SU-DHL-6 (cell line): ENCODE results near the gene POLH.
"Not testable (repeated sequence)": the region's sequence is repeated elsewhere in the genome, so short reads cannot be mapped to it uniquely, and the experiment has no call there.

Source experiments
- H2AFZ ChIP-seq: fragments of 200-600 bp; sonication (generic); 2 replicates; pipeline ENCODE4 v1.6.1; 2014; ENCODE audit warnings: low read depth, mild to moderate bottlenecking, moderate library complexity, mixed read lengths, antibody characterized with exemption, low read length; ENCODE audit not compliant: severe bottlenecking
- H3F3A ChIP-seq: fragments of 200-600 bp; shearing (Covaris generic); 2 replicates; pipeline ENCODE4 v1.6.0; 2016; ENCODE audit warnings: antibody characterized with exemption, mild to moderate bottlenecking; ENCODE audit not compliant: insufficient read depth
- H3K27ac ChIP-seq: fragments of 200-600 bp; sonication (generic); 2 replicates; pipeline ENCODE4 v1.5.1; 2016; ENCODE audit warnings: low read depth, mild to moderate bottlenecking, low read length, moderate library complexity, mixed read lengths
- H3K27me3 ChIP-seq: fragments of 200-600 bp; sonication (generic), shearing (Covaris generic); 2 replicates; pipeline ENCODE4 v1.6.0; 2014; ENCODE audit warnings: mild to moderate bottlenecking, low read length
- H3K36me3 ChIP-seq: fragments of 200-600 bp; sonication (generic); 2 replicates; pipeline ENCODE4 v1.6.1; 2014; ENCODE audit warnings: mild to moderate bottlenecking, low read length, mixed read lengths
- H3K4me2 ChIP-seq: fragments of 300-600, 200-600 bp; shearing (Covaris generic), sonication (generic); 2 replicates; pipeline ENCODE4 v1.6.0; 2014; ENCODE audit warnings: low read length, low read depth, mild to moderate bottlenecking; ENCODE audit not compliant: poor library complexity, severe bottlenecking
- H3K4me3 ChIP-seq: fragments of 200-600 bp; sonication (generic); 2 replicates; pipeline ENCODE4 v1.5.1; 2014; ENCODE audit warnings: antibody characterized with exemption, low read length, mild to moderate bottlenecking, mixed read lengths; ENCODE audit not compliant: insufficient read depth, poor library complexity, severe bottlenecking
- H3K79me2 ChIP-seq: fragments of 200-600 bp; sonication (generic); 2 replicates; pipeline ENCODE4 v1.6.1; 2014; ENCODE audit warnings: mild to moderate bottlenecking, low read length, moderate library complexity; ENCODE audit not compliant: insufficient read depth
- H3K9ac ChIP-seq: fragments of 200-600 bp; sonication (generic); 2 replicates; pipeline ENCODE4 v1.7.0; 2014; ENCODE audit warnings: mild to moderate bottlenecking, low read length
- H3K9me2 ChIP-seq: fragments of 200-600 bp; sonication (generic); replicated peaks from 2 replicates; pipeline ENCODE4 v1.6.1; 2014; ENCODE audit warnings: low read length; ENCODE audit not compliant: insufficient read depth
- H3K9me3 ChIP-seq: fragments of 200-600 bp; sonication (generic); 2 replicates; pipeline ENCODE4 v1.6.1; 2014; ENCODE audit warnings: low read length, mixed read lengths; ENCODE audit not compliant: insufficient read depth
- H4K20me1 ChIP-seq: fragments of 200-600 bp; sonication (generic); 2 replicates; pipeline ENCODE4 v1.6.1; 2014; ENCODE audit warnings: low read depth, mild to moderate bottlenecking, antibody characterized with exemption, low read length, moderate library complexity, mixed read lengths
- EZH2phosphoT487 ChIP-seq: fragments of 200-600 bp; sonication (generic), shearing (Covaris generic); conservative IDR thresholded peaks from 2 replicates; pipeline ENCODE4 v1.6.1; 2018; ENCODE audit warnings: mild to moderate bottlenecking, antibody characterized with exemption, low read length, moderate library complexity, mixed read lengths
- TF ChIP-seq, protein P1 (sequence below): fragments of 200-600 bp; sonication (generic); IDR thresholded peaks from one replicate; pipeline ENCODE4 v1.5.1; 2017; ENCODE audit warnings: antibody characterized with exemption, mild to moderate bottlenecking, low read length, moderate library complexity; ENCODE audit not compliant: insufficient read depth, poor library complexity, severe bottlenecking

Gene POLH

GRCh38 chr6:43575772-43576551 is at the start of gene POLH, which contains the start of gene XPO5:
TSS of gene POLH (plus strand) at chr6:43576185. CDS start at chr6:43582320, 6,135 bp downstream.
TSS of gene XPO5 (minus strand) at chr6:43576038. CDS start at chr6:43575864, 174 bp downstream.
- H3K9ac ChIP-seq, result peak within 1 kb of the TSS; percentile 85
- H3F3A ChIP-seq, result peaks cover 37% of the 10 kb centered on the region
- peak within 1 kb of the TSS; percentile 77 for H3K4me2 ChIP-seq
- H3K27me3 ChIP-seq, result no peaks in the 10 kb centered on the region
- peaks cover 13% of the 10 kb centered on the region for H4K20me1 ChIP-seq
- no peaks in the 10 kb centered on the region for H3K9me3 ChIP-seq
- no peaks in the 10 kb centered on the region for H3K9me2 ChIP-seq
- H3K79me2 ChIP-seq, result peaks cover 74% of the 10 kb centered on the region
- peak within 1 kb of the TSS; percentile 63 for H2AFZ ChIP-seq
- TF ChIP-seq EZH2phosphoT487, result no peak
- TF ChIP-seq, protein P1, sequence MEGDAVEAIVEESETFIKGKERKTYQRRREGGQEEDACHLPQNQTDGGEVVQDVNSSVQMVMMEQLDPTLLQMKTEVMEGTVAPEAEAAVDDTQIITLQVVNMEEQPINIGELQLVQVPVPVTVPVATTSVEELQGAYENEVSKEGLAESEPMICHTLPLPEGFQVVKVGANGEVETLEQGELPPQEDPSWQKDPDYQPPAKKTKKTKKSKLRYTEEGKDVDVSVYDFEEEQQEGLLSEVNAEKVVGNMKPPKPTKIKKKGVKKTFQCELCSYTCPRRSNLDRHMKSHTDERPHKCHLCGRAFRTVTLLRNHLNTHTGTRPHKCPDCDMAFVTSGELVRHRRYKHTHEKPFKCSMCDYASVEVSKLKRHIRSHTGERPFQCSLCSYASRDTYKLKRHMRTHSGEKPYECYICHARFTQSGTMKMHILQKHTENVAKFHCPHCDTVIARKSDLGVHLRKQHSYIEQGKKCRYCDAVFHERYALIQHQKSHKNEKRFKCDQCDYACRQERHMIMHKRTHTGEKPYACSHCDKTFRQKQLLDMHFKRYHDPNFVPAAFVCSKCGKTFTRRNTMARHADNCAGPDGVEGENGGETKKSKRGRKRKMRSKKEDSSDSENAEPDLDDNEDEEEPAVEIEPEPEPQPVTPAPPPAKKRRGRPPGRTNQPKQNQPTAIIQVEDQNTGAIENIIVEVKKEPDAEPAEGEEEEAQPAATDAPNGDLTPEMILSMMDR, result no peak
- peaks cover 39% of the 10 kb centered on the region for H3K36me3 ChIP-seq
- peak within 1 kb of the TSS; percentile 72 for H3K4me3 ChIP-seq
- peak within 1 kb of the TSS; percentile 84 for H3K27ac ChIP-seq

GRCh38 chr6:43532201-43532600 is 43.8 kb upstream of the POLH start:
- Histone ChIP-seq H2AFZ (no peak overlapping the region), H3K36me3 (peaks cover 14% of the 10 kb centered on the region; the same call in 1 of the 2 replicates), H4K20me1 (no peaks in the 10 kb centered on the region), H3K4me3 (no peak overlapping the region), H3K9me3 (no peaks in the 10 kb centered on the region), H3F3A (peaks cover 4% of the 10 kb centered on the region; the same call in 1 of the 2 replicates), H3K4me2 (no peak overlapping the region), H3K79me2 (no peaks in the 10 kb centered on the region), H3K27ac (no peak overlapping the region), H3K27me3 (no peaks in the 10 kb centered on the region), H3K9ac (no peak overlapping the region), H3K9me2 (no peaks in the 10 kb centered on the region)
- TF ChIP-seq EZH2phosphoT487, result no peak
- TF ChIP-seq, protein P1, result no peak

- not testable (repeated sequence) for H2AFZ ChIP-seq, H3K9ac ChIP-seq, H3K27me3 ChIP-seq, H4K20me1 ChIP-seq, H3K4me2 ChIP-seq, H3K9me3 ChIP-seq, H3K9me2 ChIP-seq, H3F3A ChIP-seq, H3K27ac ChIP-seq, H3K79me2 ChIP-seq, H3K4me3 ChIP-seq
- H3K36me3 ChIP-seq, result peaks cover 38% of the 10 kb centered on the region
These were observed 37.0 kb upstream of the POLH start for GRCh38 chr6:43538986-43539385.

- not testable (repeated sequence) for H3K9ac ChIP-seq, H3K9me3 ChIP-seq, H2AFZ ChIP-seq, H4K20me1 ChIP-seq, H3K27ac ChIP-seq, H3K27me3 ChIP-seq, H3F3A ChIP-seq, H3K9me2 ChIP-seq, H3K4me2 ChIP-seq, H3K79me2 ChIP-seq, H3K4me3 ChIP-seq
- peaks cover 42% of the 10 kb centered on the region for H3K36me3 ChIP-seq
These were observed 36.6 kb upstream of the POLH start for GRCh38 chr6:43539409-43539808.
